Mesenchymal stem cell (in vitro differentiated cells and primary cell): ENCODE measurements around the gene SEMA3A.
A peak's percentile ranks its signal among the peaks of the same experiment; 100 is the strongest.

ENCODE experiments used
- DNase-seq: peaks from one replicate; pipeline ENCODE4 v3.0.0-alpha.2; 2013
- H2AFZ ChIP-seq: one replicate; pipeline ENCODE4 v1.6.1; 2013; ENCODE audit warnings: low read depth, mild to moderate bottlenecking, control low read depth, inconsistent platforms, low read length, moderate library complexity
- H2AK5ac ChIP-seq: 2 replicates; pipeline ENCODE4 v1.6.1; 2013; ENCODE audit warnings: low read length, moderate library complexity, mild to moderate bottlenecking, inconsistent platforms; ENCODE audit not compliant: severe bottlenecking
- H2BK120ac ChIP-seq: one replicate; pipeline ENCODE4 v1.6.1; 2013; ENCODE audit warnings: low read depth, mild to moderate bottlenecking, inconsistent platforms, low read length, moderate library complexity
- H2BK12ac ChIP-seq, 2 experiments: one replicate each; pipeline ENCODE4 v1.6.1; 2013; ENCODE audit warnings: inconsistent platforms in 2 of 2, low read length in 2 of 2, mild to moderate bottlenecking in 2 of 2, moderate library complexity in 2 of 2, control low read depth in 1 of 2
- H2BK15ac ChIP-seq: one replicate; pipeline ENCODE4 v1.6.1; 2013; ENCODE audit warnings: mild to moderate bottlenecking, low read depth, inconsistent platforms; ENCODE audit not compliant: poor library complexity, severe bottlenecking
- H2BK5ac ChIP-seq: 2 replicates; pipeline ENCODE4 v1.6.1; 2013; ENCODE audit warnings: low read depth, mild to moderate bottlenecking, low read length, control low read depth, inconsistent platforms; ENCODE audit not compliant: poor library complexity, severe bottlenecking
- H3K14ac ChIP-seq, 2 experiments: one replicate each; pipeline ENCODE4 v1.6.1; 2013; ENCODE audit warnings: inconsistent platforms in 2 of 2, low read length in 2 of 2, control low read depth in 1 of 2, mild to moderate bottlenecking in 1 of 2, moderate library complexity in 1 of 2
- H3K18ac ChIP-seq, 2 experiments: one replicate each; pipeline ENCODE4 v1.6.1; 2013; ENCODE audit warnings: inconsistent platforms in 2 of 2, low read length in 2 of 2, control low read depth in 1 of 2, low read depth in 1 of 2, mild to moderate bottlenecking in 1 of 2
- H3K23ac ChIP-seq, 2 experiments: one replicate each; pipeline ENCODE4 v1.6.1; 2013; ENCODE audit warnings: inconsistent platforms in 2 of 2, low read length in 2 of 2, mild to moderate bottlenecking in 2 of 2, moderate library complexity in 2 of 2, control low read depth in 1 of 2
- H3K27ac ChIP-seq: 2 replicates; pipeline ENCODE4 v1.5.1; 2013; ENCODE audit warnings: mild to moderate bottlenecking, moderate library complexity, low read length, control low read depth, inconsistent platforms; ENCODE audit not compliant: poor library complexity, severe bottlenecking
- H3K27me3 ChIP-seq, 2 experiments: 2 replicates each; pipeline versions ENCODE4 v1.6.1 to v1.7.0; 2013; ENCODE audit warnings: low read length in 2 of 2, mild to moderate bottlenecking in 2 of 2, moderate library complexity in 2 of 2, control low read depth in 1 of 2, inconsistent platforms in 1 of 2; ENCODE audit not compliant: control insufficient read depth in 1 of 2, insufficient read depth in 1 of 2
- H3K36me3 ChIP-seq, 2 experiments: 2 replicates each; pipeline versions ENCODE4 v1.6.1 to v1.7.0; 2013; ENCODE audit warnings: low read length in 2 of 2, control low read depth in 1 of 2, inconsistent platforms in 1 of 2, low read depth in 1 of 2, mild to moderate bottlenecking in 1 of 2; ENCODE audit not compliant: insufficient read depth in 2 of 2, control insufficient read depth in 1 of 2
- H3K4ac ChIP-seq, 2 experiments: one replicate each; pipeline ENCODE4 v1.6.1; 2013; ENCODE audit warnings: inconsistent platforms in 2 of 2, low read length in 2 of 2, mild to moderate bottlenecking in 2 of 2, moderate library complexity in 2 of 2, control low read depth in 1 of 2, low read depth in 1 of 2
- H3K4me1 ChIP-seq: 2 replicates; pipeline ENCODE4 v1.6.1; 2013; ENCODE audit warnings: low read depth, low read length, control low read depth; ENCODE audit not compliant: control insufficient read depth, insufficient read depth
- H3K4me2 ChIP-seq: 2 replicates; pipeline ENCODE4 v1.6.1; 2013; ENCODE audit warnings: low read length, mild to moderate bottlenecking, inconsistent platforms; ENCODE audit not compliant: poor library complexity, severe bottlenecking
- H3K4me3 ChIP-seq, 2 experiments: 2 replicates each; pipeline versions ENCODE4 v1.5.1 to v1.7.0; 2013; ENCODE audit warnings: low read length in 2 of 2, mild to moderate bottlenecking in 2 of 2, control low read depth in 1 of 2, low read depth in 1 of 2; ENCODE audit not compliant: insufficient read depth in 1 of 2
- H3K79me1 ChIP-seq: replicated peaks from 2 replicates; pipeline ENCODE4 v1.6.1; 2013; ENCODE audit warnings: mild to moderate bottlenecking, control low read depth, low read length, inconsistent platforms; ENCODE audit not compliant: poor library complexity, severe bottlenecking
- H3K9ac ChIP-seq: 2 replicates; pipeline ENCODE4 v1.7.0; 2013; ENCODE audit warnings: mild to moderate bottlenecking, low read length, moderate library complexity
- H3K9me3 ChIP-seq: 2 replicates; pipeline ENCODE4 v1.7.0; 2013; ENCODE audit warnings: mild to moderate bottlenecking, low read length; ENCODE audit not compliant: control insufficient read depth
- H4K8ac ChIP-seq: one replicate; pipeline ENCODE4 v1.6.1; 2013; ENCODE audit warnings: inconsistent platforms, mild to moderate bottlenecking, low read length, moderate library complexity
- H4K91ac ChIP-seq: one replicate; pipeline ENCODE4 v1.6.1; 2013; ENCODE audit warnings: mild to moderate bottlenecking, low read length, inconsistent platforms
- WGBS: methylation state at CpG from one replicate; pipeline ENCODE4 v1.1.7; 2013; ENCODE audit warnings: mixed read lengths; 5-methylcytosine and 5-hydroxymethylcytosine counted together

The SEMA3A gene

DNA sequence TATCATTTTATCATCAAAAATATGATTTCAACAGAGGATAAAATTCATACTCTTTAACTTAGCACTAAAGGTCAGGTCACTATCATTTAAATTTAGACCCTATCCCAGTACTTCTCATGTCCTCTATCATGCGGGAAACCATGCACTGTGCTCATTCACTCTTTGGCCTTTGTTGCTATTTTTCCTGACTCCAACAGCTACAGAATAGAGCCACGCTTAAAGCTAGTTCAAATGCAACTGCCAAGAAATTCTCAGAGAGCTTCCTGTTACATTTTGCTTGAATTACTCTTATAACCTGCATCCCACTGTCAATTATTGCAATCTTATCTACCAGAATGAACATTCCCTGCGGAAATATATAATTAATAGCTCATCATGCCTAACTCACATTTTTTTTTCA, 58.3 kb downstream of the SEMA3A start:
- H3K4me2 ChIP-seq: no peak overlapping the region
- no peak overlapping the region for H4K8ac ChIP-seq
- no peaks in the 10 kb centered on the region for H3K9me3 ChIP-seq
- H3K4me3 ChIP-seq: no peak overlapping the region
- H2BK12ac ChIP-seq: no peak overlapping the region
- H4K91ac ChIP-seq: no peak overlapping the region
- H3K27me3 ChIP-seq: no peaks in the 10 kb centered on the region
- peak overlapping the region in 1 of 2 experiments; percentile 34 for H3K18ac ChIP-seq
- H2BK120ac ChIP-seq: no peak overlapping the region
- H3K27ac ChIP-seq: no peak overlapping the region
- peaks cover 0 to 8% of the 10 kb centered on the region in 2 experiments for H3K36me3 ChIP-seq
- H3K23ac ChIP-seq: no peak overlapping the region
- H2AK5ac ChIP-seq: no peak overlapping the region
- H3K9ac ChIP-seq: no peak overlapping the region
- no peak overlapping the region for H3K14ac ChIP-seq
- DNase-seq: no peak
- no peak overlapping the region for H2AFZ ChIP-seq
- H2BK5ac ChIP-seq: no peak overlapping the region
- H2BK15ac ChIP-seq: no peak overlapping the region
- no peak overlapping the region for H3K4ac ChIP-seq
- WGBS: 97% methylated on average over 2 of the region's 3 CpGs
- no peaks in the 10 kb centered on the region for H3K4me1 ChIP-seq
- H3K79me1 ChIP-seq: peaks cover 6% of the 10 kb centered on the region

DNA sequence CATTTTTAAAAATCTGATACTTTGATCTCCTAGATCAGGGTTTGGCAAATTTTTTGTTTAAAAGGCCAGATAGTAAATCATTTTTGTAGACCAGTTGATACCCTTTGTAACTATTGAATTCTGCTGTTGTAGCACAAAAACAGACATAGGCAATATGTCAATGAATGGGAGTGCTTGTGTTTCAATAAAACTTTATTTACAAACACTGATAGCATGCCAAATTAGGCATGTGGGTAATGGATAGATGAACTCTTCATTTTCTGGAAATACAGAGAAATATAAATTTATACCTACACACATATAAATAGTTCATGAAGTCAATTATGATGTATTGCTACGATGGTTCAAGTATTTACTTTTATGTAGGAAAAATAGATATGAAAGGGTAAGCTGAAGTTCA, 60.4 kb downstream of the SEMA3A start:
- Histone ChIP-seq H2BK120ac (no peak overlapping the region), H3K9me3 (no peaks in the 10 kb centered on the region), H4K8ac (no peak overlapping the region), H2BK12ac (no peak overlapping the region), H2AFZ (no peak overlapping the region), H3K27me3 (no peaks in the 10 kb centered on the region), H3K27ac (no peak overlapping the region), H3K9ac (no peak overlapping the region), H3K4me1 (no peaks in the 10 kb centered on the region), H4K91ac (no peak overlapping the region), H3K36me3 (peaks cover 0 to 8% of the 10 kb centered on the region in 2 experiments), H3K4me2 (no peak overlapping the region), H2BK5ac (no peak overlapping the region), H3K23ac (no peak overlapping the region), H3K4me3 (no peak overlapping the region), H2BK15ac (no peak overlapping the region), H2AK5ac (no peak overlapping the region), H3K4ac (no peak overlapping the region), H3K79me1 (peaks cover 4% of the 10 kb centered on the region), H3K18ac (no peak overlapping the region), H3K14ac (no peak overlapping the region)
- no CpG with 5 or more reads among the region's 1 CpG for WGBS
- DNase-seq: no peak

DNA sequence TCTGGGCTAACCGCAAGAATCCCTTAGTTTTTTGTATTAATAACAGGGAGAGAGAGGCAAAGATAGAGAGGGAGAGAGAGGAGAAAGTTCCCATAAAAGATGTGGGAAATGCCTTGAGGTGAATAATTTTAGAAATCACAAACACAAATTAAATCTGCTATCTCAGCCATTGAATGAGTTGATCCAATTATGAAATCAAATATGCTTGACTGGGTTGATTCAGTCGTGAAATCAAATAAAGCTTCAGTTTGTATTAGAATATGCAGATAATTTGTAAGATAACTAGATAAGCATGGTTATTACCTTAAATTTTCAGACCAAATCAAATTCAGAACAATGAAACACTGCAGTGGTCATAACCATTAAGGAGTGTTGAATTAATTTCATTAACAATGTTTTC, 68.9 kb downstream of the SEMA3A start:
- no peak overlapping the region for H3K4me2 ChIP-seq
- no peak overlapping the region for H2BK5ac ChIP-seq
- DNase-seq: no peak
- no peak overlapping the region for H2AK5ac ChIP-seq
- no peak overlapping the region for H3K18ac ChIP-seq
- H3K27ac ChIP-seq: no peak overlapping the region
- no peaks in the 10 kb centered on the region for H3K4me1 ChIP-seq
- H3K4ac ChIP-seq: no peak overlapping the region
- H3K27me3 ChIP-seq: no peaks in the 10 kb centered on the region
- H4K8ac ChIP-seq: no peak overlapping the region
- no peak overlapping the region for H2AFZ ChIP-seq
- no peak overlapping the region for H3K14ac ChIP-seq
- no peak overlapping the region for H2BK120ac ChIP-seq
- peaks cover 0 to 6% of the 10 kb centered on the region in 2 experiments for H3K36me3 ChIP-seq
- no peak overlapping the region for H2BK12ac ChIP-seq
- no peak overlapping the region for H3K9ac ChIP-seq
- WGBS: 100% methylated on average over 1 of the region's 2 CpGs
- H4K91ac ChIP-seq: no peak overlapping the region
- no peak overlapping the region for H2BK15ac ChIP-seq
- no peaks in the 10 kb centered on the region for H3K9me3 ChIP-seq
- no peak overlapping the region for H3K23ac ChIP-seq
- H3K79me1 ChIP-seq: peaks cover 2% of the 10 kb centered on the region
- H3K4me3 ChIP-seq: no peak overlapping the region

DNA sequence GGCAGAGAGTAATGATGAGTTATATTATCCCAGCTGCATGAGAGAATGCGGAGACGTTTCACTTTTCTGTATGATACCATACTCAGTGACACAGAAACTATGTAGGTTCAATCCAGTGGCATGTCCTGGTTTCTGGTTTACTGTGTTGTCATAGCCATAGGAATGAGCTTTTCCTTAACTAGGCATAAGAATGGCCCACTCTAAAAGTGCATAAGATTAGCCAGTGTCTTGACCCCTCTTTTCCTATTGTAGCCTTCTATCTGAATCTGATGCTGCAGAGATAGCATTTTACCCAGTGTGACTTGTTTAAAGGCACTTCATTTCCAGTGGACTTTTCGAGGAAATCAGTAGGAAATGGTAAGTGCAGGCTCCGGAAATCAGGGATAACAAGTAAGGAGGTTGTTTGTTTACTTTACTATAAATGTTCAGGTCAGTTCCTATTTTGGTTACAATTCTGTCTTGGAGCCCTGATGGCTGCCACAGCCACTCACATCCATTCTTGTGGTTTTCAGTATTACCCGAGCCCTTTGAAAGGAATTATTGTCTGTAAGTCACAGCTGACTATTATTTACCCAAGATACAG, 70.5 kb downstream of the SEMA3A start:
- H4K8ac ChIP-seq: no peak overlapping the region
- H2AFZ ChIP-seq: no peak overlapping the region
- 18% methylated on average over 3 of the region's 5 CpGs for WGBS
- no peak overlapping the region for H2BK5ac ChIP-seq
- no peaks in the 10 kb centered on the region for H3K9me3 ChIP-seq
- H3K14ac ChIP-seq: no peak overlapping the region
- no peak overlapping the region for H3K18ac ChIP-seq
- no peak overlapping the region for H2BK120ac ChIP-seq
- peak overlapping the region; percentile 86 for H3K27ac ChIP-seq
- H4K91ac ChIP-seq: no peak overlapping the region
- peaks cover 0 to 6% of the 10 kb centered on the region in 2 experiments for H3K36me3 ChIP-seq
- H3K4me1 ChIP-seq: no peaks in the 10 kb centered on the region
- no peak overlapping the region for H2AK5ac ChIP-seq
- peaks cover 2% of the 10 kb centered on the region for H3K79me1 ChIP-seq
- no peak overlapping the region for H3K4ac ChIP-seq
- H2BK12ac ChIP-seq: no peak overlapping the region
- H3K23ac ChIP-seq: no peak overlapping the region
- H3K27me3 ChIP-seq: no peaks in the 10 kb centered on the region
- DNase-seq: peak; percentile 80
- H3K4me3 ChIP-seq: peak overlapping the region in 1 of 2 experiments; percentile 26
- H3K9ac ChIP-seq: peak overlapping the region; percentile 8
- H2BK15ac ChIP-seq: no peak overlapping the region
- peak overlapping the region; percentile 68 for H3K4me2 ChIP-seq
